ENCODE measurements around the gene ITGB4. TPM values are rescaled to one million over a fixed set of nuclear protein-coding genes. Genes with fewer than 3 reads are reported as not detected.

Gene ITGB4
- polyA plus RNA-seq, 3 donors, result 0.09 to 0.82 TPM; not detected in 1

DNA sequence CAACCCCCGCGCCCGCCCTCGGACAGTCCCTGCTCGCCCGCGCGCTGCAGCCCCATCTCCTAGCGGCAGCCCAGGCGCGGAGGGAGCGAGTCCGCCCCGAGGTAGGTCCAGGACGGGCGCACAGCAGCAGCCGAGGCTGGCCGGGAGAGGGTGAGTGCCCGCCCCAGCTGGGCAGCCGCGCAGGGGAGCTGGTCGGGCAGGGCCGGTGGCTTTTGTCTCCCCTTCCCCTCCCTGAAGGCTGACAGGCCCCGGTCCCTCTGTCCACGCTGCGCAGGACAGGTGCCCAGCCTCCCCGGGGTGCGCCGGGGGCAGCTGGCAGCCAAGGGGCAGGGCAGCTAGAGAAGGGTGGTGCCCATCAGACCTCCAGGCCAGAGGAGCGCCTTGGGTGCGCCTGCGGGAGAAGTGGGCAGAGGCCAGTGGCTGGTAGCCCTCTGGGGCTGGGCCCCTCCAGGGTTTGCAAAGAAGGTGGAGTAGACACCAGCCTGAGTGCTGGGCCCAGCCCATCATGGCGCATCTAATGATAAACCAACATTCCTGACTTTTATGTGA, 278 bp downstream of the ITGB4 start:
- Histone ChIP-seq H3K9me3 (replicated peaks in 1 of 2; ENCODE audit: control insufficient read depth in 1 of 2, insufficient read depth in 1 of 2, low read length in 2 of 2) (no peaks in the 10 kb centered on the region), H3K9ac (ENCODE audit: insufficient read depth, low read length, poor library complexity, severe bottlenecking) (no peak overlapping the region), H3K79me2 (ENCODE audit: insufficient read depth, low read length) (no peaks in the 10 kb centered on the region), H3K4me2 (replicated peaks; ENCODE audit: extremely low read depth, low read length, poor library complexity, severe bottlenecking) (peak overlapping the region; percentile 72), H3K4me1 (ENCODE audit: control insufficient read depth in 1 of 2, insufficient read depth in 2 of 2, low read length in 2 of 2) (peaks cover 7 to 14% of the 10 kb centered on the region in 2 donors), H3K36me3 (replicated peaks in 1 of 2; ENCODE audit: control insufficient read depth in 1 of 2, insufficient read depth in 2 of 2, low read length in 2 of 2) (no peaks in the 10 kb centered on the region), H3K4me3 (replicated peaks in 1 of 3; ENCODE audit: low read depth in 2 of 3, low read length in 3 of 3) (peak overlapping the region in 1 of 3 experiments; percentile 69), H3K27ac (ENCODE audit: low read depth in 1 of 2, low read length in 2 of 2) (no peak overlapping the region), H3K27me3 (ENCODE audit: control insufficient read depth in 2 of 2, insufficient read depth in 2 of 2, low read length in 2 of 2) (peaks cover 17 to 36% of the 10 kb centered on the region in 2 donors), H2AFZ (ENCODE audit: insufficient read depth, low read depth, low read length, poor library complexity, severe bottlenecking) (peak overlapping the region; percentile 74), H4K20me1 (ENCODE audit: insufficient read depth, low read length) (no peaks in the 10 kb centered on the region)
- peaks cover 9% of the 10 kb centered on the region for H3K4me1 Mint-ChIP-seq
- intact Hi-C loops (cut with micrococcal nuclease), result no loop called here
- no peak overlapping the region for H3K27ac Mint-ChIP-seq
- peaks cover 3 to 5% of the 10 kb centered on the region in 2 donors for H3K36me3 Mint-ChIP-seq
- H3K4me3 Mint-ChIP-seq, result peak overlapping the region in 1 of 2 donors; percentile 79
- 40% methylated on average over 29 of the region's 33 CpGs for WGBS (ENCODE audit: insufficient coverage)
- H3K9me3 Mint-ChIP-seq, result peaks cover 0 to 8% (median 3%) of the 10 kb centered on the region in 7 donors
- peaks cover 37 to 54% (median 42%) of the 10 kb centered on the region in 3 donors for H3K27me3 Mint-ChIP-seq (ENCODE audit: low read depth in 3 of 3)
- DNase-seq, result no peak
- TF ChIP-seq, protein P1, sequence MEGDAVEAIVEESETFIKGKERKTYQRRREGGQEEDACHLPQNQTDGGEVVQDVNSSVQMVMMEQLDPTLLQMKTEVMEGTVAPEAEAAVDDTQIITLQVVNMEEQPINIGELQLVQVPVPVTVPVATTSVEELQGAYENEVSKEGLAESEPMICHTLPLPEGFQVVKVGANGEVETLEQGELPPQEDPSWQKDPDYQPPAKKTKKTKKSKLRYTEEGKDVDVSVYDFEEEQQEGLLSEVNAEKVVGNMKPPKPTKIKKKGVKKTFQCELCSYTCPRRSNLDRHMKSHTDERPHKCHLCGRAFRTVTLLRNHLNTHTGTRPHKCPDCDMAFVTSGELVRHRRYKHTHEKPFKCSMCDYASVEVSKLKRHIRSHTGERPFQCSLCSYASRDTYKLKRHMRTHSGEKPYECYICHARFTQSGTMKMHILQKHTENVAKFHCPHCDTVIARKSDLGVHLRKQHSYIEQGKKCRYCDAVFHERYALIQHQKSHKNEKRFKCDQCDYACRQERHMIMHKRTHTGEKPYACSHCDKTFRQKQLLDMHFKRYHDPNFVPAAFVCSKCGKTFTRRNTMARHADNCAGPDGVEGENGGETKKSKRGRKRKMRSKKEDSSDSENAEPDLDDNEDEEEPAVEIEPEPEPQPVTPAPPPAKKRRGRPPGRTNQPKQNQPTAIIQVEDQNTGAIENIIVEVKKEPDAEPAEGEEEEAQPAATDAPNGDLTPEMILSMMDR (IDR thresholded peaks at IDR 0.05), result no peak

DNA sequence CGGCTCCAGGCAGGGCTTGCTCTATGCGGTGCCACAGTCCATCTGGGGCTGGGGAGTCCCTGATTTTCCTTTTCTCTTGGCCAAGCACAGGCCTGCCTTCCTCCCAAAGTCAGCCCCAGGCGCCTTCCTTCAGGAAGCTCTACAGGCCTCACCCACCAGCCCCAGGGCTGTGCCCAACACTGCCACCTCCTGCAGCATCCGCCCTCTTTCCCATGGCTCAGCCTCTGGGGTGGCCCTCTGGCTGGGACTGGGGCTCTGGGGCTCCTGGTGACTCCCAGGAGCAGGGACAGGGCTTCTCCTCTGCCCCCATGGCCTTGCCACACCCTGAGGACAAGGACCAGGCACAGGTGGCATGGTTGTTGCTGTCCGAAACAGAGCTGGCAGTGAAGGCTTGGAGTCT, 817 bp downstream of the ITGB4 start:
- WGBS (ENCODE audit: insufficient coverage), result 94% methylated on average over 4 of the region's 5 CpGs
- Mint-ChIP-seq H3K4me3 (peak overlapping the region in 1 of 2 donors; percentile 79), H3K27ac (no peak overlapping the region), H3K27me3 (ENCODE audit: low read depth in 3 of 3) (peaks cover 37 to 52% (median 38%) of the 10 kb centered on the region in 3 donors), H3K9me3 (peaks cover 0 to 8% (median 3%) of the 10 kb centered on the region in 7 donors), H3K4me1 (peaks cover 9% of the 10 kb centered on the region), H3K36me3 (peaks cover 3 to 5% of the 10 kb centered on the region in 2 donors)
- Histone ChIP-seq H3K27ac (ENCODE audit: low read depth in 1 of 2, low read length in 2 of 2) (no peak overlapping the region), H3K4me1 (ENCODE audit: control insufficient read depth in 1 of 2, insufficient read depth in 2 of 2, low read length in 2 of 2) (peaks cover 7 to 14% of the 10 kb centered on the region in 2 donors), H2AFZ (ENCODE audit: insufficient read depth, low read depth, low read length, poor library complexity, severe bottlenecking) (no peak overlapping the region), H3K4me2 (replicated peaks; ENCODE audit: extremely low read depth, low read length, poor library complexity, severe bottlenecking) (no peak overlapping the region), H3K9me3 (replicated peaks in 1 of 2; ENCODE audit: control insufficient read depth in 1 of 2, insufficient read depth in 1 of 2, low read length in 2 of 2) (no peaks in the 10 kb centered on the region), H3K79me2 (ENCODE audit: insufficient read depth, low read length) (no peaks in the 10 kb centered on the region), H3K36me3 (replicated peaks in 1 of 2; ENCODE audit: control insufficient read depth in 1 of 2, insufficient read depth in 2 of 2, low read length in 2 of 2) (no peaks in the 10 kb centered on the region), H3K9ac (ENCODE audit: insufficient read depth, low read length, poor library complexity, severe bottlenecking) (no peak overlapping the region), H3K27me3 (ENCODE audit: control insufficient read depth in 2 of 2, insufficient read depth in 2 of 2, low read length in 2 of 2) (peaks cover 17 to 36% of the 10 kb centered on the region in 2 donors), H4K20me1 (ENCODE audit: insufficient read depth, low read length) (no peaks in the 10 kb centered on the region), H3K4me3 (replicated peaks in 1 of 3; ENCODE audit: low read depth in 2 of 3, low read length in 3 of 3) (no peak overlapping the region)
- DNase-seq, result no peak
- intact Hi-C loops (cut with micrococcal nuclease), result no loop called here
- TF ChIP-seq, protein P1 (IDR thresholded peaks at IDR 0.05), result no peak

Data from CD14-positive monocyte (primary cell).